IPS DF 19.7 (cell line): Measurements from ENCODE around the gene LRRC43.
A peak's percentile ranks its signal among the peaks of the same experiment; 100 is the strongest.
"Not testable (repeated sequence)": the region's sequence is repeated elsewhere in the genome, so short reads cannot be mapped to it uniquely, and the experiment has no call there.

Experiments used
- DNase-seq: peaks from one replicate; pipeline ENCODE4 v3.0.0-alpha.2; 2013; ENCODE audit warnings: low read depth, low spot score

LRRC43 gene

DNA sequence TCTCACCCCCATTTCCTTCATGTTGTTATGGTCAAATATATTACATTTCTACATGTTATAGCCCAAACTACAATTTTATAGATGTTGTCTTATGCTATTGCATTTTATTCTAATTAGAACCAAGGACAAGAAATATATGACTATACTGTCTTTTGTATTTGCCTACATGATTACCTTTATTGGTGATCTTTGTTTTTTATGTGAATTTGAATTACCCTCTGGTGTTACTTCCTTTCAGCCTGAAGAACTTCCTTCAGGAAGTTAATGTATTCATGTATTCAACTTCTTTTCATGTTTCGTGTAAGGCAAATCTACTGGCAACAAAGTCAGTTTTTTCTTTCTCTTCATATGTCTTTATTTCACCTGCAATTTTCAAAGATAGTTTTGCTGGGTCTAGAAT lies 11.9 kb downstream of the LRRC43 start:
- no peak for DNase-seq

DNA sequence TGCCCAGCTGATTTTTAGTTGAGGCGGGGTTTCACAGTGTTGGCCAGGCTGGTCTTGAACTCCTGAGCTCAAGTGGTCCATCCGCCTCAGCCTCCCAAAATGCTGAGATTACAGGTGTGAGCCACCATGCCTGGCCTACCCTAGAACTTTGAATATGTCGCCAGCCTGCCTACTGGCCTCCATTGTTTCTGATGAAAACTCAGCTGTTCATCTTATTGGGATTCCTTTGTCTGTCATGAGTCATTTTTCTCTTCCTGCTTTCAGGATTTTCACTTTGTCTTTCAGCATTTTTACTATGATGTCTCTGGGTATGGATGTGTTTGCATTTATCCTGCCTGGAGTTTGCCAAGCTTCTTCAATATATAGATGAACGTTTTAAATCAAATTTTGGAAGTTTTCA lies 12.5 kb downstream of the LRRC43 start:
- DNase-seq: no peak

DNA sequence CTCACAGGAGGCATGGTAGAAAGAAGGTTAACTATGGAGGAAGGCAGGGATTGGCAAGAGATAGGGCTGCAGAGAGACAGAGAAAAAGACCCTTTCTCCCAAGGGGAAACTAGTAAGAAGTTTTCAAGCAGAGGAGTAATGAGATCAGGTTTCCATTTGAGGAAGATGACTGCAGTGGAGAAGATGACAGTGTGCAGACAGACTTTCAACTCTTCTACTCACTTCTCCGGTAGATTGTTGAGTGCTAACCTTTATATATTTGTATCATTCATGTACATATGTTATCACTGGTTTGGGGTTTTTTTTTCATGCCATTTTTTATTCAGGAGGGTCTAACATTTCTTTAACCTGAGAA lies 14.7 kb downstream of the LRRC43 start:
- DNase-seq: no peak

DNA sequence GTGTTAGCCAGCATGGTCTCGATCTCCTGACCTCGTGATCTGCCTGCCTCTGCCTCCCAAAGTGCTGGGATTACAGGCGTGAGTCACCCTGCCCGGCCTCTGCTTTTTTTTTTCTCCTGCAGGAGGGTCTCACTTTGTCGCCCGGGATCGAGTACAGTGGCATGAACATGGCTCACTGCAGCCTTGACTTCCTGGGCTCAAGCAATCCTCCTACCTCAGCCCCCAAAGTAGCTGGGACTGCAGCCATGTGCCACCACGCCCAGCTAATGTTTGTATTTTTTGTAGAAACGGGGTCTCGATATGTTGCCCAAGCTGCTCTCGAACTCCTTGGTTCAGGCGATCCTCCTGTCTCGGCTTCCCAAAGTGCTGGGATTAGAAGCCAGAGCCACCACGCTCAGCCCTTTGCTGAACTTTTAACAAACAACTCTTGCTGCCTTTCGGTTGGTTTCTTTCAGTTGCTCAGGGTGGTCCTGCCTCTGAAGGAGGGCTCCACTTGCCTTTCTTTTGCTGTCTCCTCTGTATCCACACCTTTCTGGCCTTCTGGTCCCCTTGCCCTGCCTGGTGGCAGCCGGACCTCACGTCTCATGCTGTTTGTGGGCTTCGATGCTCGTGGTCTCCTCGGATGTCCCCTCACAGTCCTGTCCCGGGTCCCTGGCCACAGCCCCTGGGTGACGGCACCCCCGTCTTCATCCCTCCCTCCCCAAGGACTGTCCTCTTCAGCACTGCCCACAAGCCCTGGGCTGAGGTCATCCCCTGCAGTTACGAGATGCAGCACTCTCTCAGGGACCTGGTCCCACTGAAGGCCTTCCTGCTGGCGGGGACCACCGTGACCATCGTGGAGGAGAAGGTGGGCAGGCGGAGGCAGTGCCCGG lies 16.8 kb downstream of the LRRC43 start:
- no peak for DNase-seq

- no peak for DNase-seq
Observed at GRCh38 chr12:122200541-122201175, 17.7 kb downstream of the LRRC43 start.

DNA sequence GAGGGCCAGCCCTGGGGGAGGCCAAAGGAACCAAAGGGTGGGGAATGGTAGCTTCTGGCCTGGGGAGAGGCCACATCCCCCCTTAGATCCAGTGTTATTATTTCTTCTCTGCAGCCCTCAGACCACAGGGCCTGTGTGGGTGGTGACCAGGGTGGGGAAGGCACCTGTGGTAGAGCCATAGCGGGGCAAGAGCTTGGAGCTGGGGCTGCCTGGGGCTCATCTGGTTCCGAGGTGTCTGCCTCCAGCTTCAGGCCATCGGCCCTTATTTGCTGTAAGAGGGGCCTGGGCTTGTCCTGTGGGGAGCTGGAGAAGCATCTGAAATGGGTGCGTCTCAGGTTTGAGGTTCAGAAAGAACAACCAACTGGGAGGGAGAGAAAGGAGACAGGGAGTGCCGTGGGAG lies 18.5 kb downstream of the LRRC43 start:
- no peak for DNase-seq

GRCh38 chr12:122202017-122202416 lies 19.1 kb downstream of the LRRC43 start:
- DNase-seq: no peak

- not testable (repeated sequence) for DNase-seq
Observed at GRCh38 chr12:122202811-122203210, 19.9 kb downstream of the LRRC43 start.

- no peak for DNase-seq
Observed at GRCh38 chr12:122203301-122204166, 20.6 kb downstream of the LRRC43 start, which contains the start of gene B3GNT4. TSS of gene B3GNT4 (plus strand) at chr12:122203709. CDS start at chr12:122204619, 910 bp downstream.

DNA sequence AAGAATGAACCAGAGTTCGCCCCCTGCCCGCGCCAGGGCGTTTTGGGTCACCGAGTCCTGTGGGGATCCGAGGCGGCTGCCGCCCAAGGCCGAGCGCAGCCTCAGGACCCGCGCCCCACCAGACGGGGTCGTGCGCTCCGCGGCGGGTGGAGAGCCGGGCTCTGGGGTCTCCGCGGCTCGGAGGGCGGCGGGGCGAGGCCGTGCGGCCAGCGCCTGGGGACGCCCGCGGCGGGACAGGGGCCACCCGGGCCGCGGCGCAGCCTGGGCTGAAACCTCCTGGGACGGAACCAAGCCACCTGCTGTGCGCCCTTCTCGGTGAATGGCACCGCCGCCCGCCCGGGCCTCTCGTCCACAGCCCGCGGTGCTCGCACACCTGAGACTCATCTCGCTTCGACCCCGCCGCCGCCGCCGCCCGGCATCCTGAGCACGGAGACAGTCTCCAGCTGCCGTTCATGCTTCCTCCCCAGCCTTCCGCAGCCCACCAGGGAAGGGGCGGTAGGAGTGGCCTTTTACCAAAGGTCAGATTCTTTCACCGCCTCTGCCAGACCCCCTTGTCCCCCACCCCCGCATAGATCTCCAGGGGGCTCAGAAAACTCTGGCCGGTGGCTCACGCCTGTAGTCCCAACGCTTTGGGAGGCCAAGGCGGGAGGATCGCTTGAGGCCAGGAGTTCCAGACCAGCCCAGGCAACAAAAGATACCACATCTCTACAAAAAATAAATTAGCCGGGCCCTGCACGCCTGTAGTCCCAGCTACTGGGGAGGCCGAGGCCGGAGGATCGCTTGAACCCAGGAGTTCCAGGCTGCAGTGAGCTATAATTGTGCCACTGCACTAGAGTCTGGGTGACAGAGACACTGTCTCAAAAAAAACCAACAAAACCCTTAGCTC lies 21.5 kb downstream of the LRRC43 start:
- no peak for DNase-seq

- no peak for DNase-seq
Observed at GRCh38 chr12:122205053-122205925, 22.4 kb downstream of the LRRC43 start.

GRCh38 chr12:122206111-122206881 lies 23.4 kb downstream of the LRRC43 start:
- no peak for DNase-seq

GRCh38 chr12:122206976-122207375 lies 24.1 kb downstream of the LRRC43 start:
- no peak for DNase-seq

DNA sequence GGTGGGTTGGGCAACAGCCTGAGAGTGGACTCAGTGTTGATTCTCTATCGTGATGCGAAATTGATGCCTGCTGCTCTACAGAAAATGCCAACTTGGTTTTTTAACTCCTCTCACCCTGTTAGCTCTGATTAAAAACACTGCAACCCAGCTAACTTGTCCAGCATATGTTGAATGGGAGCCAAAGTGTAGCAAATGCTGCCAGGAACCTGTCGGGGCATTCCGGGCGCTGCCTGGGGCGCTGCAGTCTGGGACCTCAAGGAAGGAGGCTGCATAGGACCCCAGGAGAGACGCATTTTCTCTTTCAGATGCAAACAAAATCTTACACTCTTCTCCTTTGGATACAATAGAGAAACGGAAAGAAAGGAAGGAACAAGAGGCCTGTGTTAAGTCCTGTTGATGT lies 24.5 kb downstream of the LRRC43 start:
- no peak for DNase-seq

GRCh38 chr12:122208073-122208820 lies 25.3 kb downstream of the LRRC43 start:
- DNase-seq: no peak

DNA sequence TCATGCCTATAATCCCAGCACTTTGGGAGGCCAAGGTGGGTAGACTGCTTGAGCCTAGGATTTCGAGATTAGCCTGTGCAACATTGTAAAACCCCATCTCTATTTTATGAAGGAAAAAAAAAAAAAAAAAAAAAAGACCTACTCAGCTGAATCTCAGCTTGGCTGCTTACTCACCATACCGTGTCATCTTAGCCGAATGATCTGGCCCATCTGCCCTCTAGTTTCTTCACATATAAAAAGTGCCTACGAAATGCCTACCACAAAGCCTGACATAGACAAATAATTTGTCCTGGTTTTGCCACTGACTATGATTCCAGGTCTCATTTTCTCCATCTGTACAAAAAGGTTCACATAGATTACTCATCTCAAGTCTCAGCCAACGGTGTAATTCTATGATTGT lies 32.8 kb downstream of the LRRC43 start:
- DNase-seq: no peak

- no peak for DNase-seq
Observed at GRCh38 chr12:122216445-122216844, 33.5 kb downstream of the LRRC43 start.

DNA sequence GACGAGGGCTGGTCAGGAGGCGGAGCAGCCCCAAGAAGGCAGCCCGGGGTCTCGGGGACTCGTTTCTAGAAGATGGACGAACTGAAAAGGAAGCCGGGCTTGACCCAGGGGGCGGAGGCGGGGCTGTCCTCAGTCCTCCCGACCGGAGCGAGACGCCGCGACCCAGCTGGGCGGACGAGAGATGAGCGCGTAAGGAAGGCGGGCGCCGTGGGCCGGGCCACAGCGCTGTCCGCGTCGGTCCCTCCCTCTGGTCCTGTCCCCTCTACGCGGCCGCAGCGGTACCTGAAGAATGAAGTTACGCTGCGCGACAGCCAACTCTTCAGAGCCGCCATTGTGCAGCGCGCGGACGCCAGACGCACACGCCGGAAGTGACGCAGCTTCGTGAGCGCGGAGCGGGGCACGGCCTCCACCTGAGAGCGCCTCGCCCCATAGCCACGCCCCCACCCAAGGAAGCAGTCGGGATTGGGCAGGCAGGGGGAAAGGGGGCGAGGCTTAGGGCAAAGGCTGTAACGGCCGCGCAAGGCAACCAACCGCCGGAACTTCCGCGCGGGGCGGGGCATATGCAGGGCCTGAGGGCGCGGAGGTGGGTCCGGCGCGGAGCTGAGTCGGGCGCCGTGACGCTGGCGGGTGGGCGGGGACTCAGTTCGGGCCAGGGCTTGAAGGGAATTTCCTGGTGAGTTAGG lies 42.9 kb downstream of the LRRC43 start, which contains the start of gene DIABLO:
TSS of gene DIABLO (minus strand) at position 370 of the 683 bp plus-strand sequence. CDS start at position 332, 38 bp downstream.
- DNase-seq: peak; percentile 91
